ENCODE results near the gene RPS15. TPM values are rescaled to one million over a fixed set of nuclear protein-coding genes. Genes with fewer than 3 reads are reported as not detected.

The RPS15 gene
- total and polyA plus RNA-seq, 2 of the 13 experiments (the other 11 are each of a cell fraction or from before 2014, with no cell fraction given) = 695 to 1,411 TPM

DNA sequence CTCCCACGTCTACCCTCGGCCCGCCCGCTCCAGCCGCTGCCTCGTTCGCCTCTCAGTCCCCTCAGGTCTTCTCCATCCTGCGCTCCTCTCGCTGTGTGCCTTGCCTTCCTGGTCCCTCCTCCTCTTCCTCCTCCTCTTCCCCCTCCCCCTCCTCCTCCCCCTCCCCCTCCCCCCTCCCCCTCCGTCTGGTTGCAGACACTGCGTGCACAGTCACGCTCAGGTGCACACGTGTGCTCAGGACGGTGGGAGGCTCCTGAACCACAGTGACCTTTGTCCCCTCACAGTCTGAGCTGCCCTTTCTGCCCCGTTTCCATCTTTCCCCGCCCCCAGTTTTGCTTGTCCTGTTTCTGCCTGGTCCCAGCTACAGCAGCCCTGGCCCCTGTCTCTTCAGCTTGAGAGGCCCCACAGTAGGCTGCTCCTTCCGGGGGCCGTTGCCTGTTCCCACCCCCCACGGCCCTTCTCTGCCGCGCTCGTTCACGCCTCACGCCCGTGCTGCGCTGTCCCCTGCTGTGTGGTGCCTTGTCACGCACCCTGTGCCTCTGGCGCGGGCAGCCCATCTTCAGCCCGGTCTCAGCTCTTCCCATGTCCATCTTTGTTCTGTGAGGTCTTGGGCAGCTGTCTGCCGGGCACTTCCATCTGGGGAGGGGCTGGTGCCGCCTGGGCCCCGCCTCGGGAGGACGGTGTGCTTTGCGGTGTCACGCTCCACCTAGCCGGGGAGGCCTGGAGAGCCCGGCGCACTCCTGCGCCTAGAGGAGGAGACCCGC lies 13.8 kb upstream of the RPS15 start (continued):
- TF ChIP-seq, protein P1, sequence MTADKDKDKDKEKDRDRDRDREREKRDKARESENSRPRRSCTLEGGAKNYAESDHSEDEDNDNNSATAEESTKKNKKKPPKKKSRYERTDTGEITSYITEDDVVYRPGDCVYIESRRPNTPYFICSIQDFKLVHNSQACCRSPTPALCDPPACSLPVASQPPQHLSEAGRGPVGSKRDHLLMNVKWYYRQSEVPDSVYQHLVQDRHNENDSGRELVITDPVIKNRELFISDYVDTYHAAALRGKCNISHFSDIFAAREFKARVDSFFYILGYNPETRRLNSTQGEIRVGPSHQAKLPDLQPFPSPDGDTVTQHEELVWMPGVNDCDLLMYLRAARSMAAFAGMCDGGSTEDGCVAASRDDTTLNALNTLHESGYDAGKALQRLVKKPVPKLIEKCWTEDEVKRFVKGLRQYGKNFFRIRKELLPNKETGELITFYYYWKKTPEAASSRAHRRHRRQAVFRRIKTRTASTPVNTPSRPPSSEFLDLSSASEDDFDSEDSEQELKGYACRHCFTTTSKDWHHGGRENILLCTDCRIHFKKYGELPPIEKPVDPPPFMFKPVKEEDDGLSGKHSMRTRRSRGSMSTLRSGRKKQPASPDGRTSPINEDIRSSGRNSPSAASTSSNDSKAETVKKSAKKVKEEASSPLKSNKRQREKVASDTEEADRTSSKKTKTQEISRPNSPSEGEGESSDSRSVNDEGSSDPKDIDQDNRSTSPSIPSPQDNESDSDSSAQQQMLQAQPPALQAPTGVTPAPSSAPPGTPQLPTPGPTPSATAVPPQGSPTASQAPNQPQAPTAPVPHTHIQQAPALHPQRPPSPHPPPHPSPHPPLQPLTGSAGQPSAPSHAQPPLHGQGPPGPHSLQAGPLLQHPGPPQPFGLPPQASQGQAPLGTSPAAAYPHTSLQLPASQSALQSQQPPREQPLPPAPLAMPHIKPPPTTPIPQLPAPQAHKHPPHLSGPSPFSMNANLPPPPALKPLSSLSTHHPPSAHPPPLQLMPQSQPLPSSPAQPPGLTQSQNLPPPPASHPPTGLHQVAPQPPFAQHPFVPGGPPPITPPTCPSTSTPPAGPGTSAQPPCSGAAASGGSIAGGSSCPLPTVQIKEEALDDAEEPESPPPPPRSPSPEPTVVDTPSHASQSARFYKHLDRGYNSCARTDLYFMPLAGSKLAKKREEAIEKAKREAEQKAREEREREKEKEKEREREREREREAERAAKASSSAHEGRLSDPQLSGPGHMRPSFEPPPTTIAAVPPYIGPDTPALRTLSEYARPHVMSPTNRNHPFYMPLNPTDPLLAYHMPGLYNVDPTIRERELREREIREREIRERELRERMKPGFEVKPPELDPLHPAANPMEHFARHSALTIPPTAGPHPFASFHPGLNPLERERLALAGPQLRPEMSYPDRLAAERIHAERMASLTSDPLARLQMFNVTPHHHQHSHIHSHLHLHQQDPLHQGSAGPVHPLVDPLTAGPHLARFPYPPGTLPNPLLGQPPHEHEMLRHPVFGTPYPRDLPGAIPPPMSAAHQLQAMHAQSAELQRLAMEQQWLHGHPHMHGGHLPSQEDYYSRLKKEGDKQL (CRISPR knock-in tag; IDR thresholded peaks at IDR 0.05; ENCODE audit: low read depth) = peak; percentile 14; the same call in 1 of the 2 replicates
- TF ChIP-seq ZFP82 (CRISPR knock-in tag; IDR thresholded peaks at IDR 0.05; ENCODE audit: borderline replicate concordance) (no peak), ZMYM2 (CRISPR knock-in tag; IDR thresholded peaks at IDR 0.05) (no peak), ZNF672 (CRISPR knock-in tag; IDR thresholded peaks at IDR 0.05) (no peak), SNAI1 (CRISPR knock-in tag; IDR thresholded peaks at IDR 0.05; ENCODE audit: borderline replicate concordance) (no peak), TOE1 (CRISPR knock-in tag; IDR thresholded peaks at IDR 0.05) (no peak), ZNF3 (CRISPR knock-in tag; IDR thresholded peaks at IDR 0.05) (no peak), ZNF326 (CRISPR knock-in tag; IDR thresholded peaks at IDR 0.05; ENCODE audit: borderline replicate concordance) (peak; percentile 60; the same call in 1 of the 2 replicates)
- TF ChIP-seq, protein P2, sequence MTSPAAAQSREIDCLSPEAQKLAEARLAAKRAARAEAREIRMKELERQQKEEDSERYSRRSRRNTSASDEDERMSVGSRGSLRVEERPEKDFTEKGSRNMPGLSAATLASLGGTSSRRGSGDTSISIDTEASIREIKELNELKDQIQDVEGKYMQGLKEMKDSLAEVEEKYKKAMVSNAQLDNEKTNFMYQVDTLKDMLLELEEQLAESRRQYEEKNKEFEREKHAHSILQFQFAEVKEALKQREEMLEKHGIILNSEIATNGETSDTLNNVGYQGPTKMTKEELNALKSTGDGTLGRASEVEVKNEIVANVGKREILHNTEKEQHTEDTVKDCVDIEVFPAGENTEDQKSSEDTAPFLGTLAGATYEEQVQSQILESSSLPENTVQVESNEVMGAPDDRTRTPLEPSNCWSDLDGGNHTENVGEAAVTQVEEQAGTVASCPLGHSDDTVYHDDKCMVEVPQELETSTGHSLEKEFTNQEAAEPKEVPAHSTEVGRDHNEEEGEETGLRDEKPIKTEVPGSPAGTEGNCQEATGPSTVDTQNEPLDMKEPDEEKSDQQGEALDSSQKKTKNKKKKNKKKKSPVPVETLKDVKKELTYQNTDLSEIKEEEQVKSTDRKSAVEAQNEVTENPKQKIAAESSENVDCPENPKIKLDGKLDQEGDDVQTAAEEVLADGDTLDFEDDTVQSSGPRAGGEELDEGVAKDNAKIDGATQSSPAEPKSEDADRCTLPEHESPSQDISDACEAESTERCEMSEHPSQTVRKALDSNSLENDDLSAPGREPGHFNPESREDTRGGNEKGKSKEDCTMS (CRISPR knock-in tag; conservative IDR thresholded peaks at IDR 0.05) = no peak
- TF ChIP-seq, protein P3, sequence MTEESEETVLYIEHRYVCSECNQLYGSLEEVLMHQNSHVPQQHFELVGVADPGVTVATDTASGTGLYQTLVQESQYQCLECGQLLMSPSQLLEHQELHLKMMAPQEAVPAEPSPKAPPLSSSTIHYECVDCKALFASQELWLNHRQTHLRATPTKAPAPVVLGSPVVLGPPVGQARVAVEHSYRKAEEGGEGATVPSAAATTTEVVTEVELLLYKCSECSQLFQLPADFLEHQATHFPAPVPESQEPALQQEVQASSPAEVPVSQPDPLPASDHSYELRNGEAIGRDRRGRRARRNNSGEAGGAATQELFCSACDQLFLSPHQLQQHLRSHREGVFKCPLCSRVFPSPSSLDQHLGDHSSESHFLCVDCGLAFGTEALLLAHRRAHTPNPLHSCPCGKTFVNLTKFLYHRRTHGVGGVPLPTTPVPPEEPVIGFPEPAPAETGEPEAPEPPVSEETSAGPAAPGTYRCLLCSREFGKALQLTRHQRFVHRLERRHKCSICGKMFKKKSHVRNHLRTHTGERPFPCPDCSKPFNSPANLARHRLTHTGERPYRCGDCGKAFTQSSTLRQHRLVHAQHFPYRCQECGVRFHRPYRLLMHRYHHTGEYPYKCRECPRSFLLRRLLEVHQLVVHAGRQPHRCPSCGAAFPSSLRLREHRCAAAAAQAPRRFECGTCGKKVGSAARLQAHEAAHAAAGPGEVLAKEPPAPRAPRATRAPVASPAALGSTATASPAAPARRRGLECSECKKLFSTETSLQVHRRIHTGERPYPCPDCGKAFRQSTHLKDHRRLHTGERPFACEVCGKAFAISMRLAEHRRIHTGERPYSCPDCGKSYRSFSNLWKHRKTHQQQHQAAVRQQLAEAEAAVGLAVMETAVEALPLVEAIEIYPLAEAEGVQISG (CRISPR knock-in tag; IDR thresholded peaks at IDR 0.05) = peak; percentile 73
- TF ChIP-seq, protein P4, sequence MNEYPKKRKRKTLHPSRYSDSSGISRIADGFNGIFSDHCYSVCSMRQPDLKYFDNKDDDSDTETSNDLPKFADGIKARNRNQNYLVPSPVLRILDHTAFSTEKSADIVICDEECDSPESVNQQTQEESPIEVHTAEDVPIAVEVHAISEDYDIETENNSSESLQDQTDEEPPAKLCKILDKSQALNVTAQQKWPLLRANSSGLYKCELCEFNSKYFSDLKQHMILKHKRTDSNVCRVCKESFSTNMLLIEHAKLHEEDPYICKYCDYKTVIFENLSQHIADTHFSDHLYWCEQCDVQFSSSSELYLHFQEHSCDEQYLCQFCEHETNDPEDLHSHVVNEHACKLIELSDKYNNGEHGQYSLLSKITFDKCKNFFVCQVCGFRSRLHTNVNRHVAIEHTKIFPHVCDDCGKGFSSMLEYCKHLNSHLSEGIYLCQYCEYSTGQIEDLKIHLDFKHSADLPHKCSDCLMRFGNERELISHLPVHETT (CRISPR knock-in tag; conservative IDR thresholded peaks at IDR 0.05) = peak; percentile 17; the same call in 1 of the 2 replicates
- TF ChIP-seq, protein P5, sequence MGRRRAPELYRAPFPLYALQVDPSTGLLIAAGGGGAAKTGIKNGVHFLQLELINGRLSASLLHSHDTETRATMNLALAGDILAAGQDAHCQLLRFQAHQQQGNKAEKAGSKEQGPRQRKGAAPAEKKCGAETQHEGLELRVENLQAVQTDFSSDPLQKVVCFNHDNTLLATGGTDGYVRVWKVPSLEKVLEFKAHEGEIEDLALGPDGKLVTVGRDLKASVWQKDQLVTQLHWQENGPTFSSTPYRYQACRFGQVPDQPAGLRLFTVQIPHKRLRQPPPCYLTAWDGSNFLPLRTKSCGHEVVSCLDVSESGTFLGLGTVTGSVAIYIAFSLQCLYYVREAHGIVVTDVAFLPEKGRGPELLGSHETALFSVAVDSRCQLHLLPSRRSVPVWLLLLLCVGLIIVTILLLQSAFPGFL (CRISPR knock-in tag; IDR thresholded peaks at IDR 0.05) = no peak
- TF ChIP-seq, protein P6, sequence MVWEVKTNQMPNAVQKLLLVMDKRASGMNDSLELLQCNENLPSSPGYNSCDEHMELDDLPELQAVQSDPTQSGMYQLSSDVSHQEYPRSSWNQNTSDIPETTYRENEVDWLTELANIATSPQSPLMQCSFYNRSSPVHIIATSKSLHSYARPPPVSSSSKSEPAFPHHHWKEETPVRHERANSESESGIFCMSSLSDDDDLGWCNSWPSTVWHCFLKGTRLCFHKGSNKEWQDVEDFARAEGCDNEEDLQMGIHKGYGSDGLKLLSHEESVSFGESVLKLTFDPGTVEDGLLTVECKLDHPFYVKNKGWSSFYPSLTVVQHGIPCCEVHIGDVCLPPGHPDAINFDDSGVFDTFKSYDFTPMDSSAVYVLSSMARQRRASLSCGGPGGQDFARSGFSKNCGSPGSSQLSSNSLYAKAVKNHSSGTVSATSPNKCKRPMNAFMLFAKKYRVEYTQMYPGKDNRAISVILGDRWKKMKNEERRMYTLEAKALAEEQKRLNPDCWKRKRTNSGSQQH (CRISPR knock-in tag; IDR thresholded peaks at IDR 0.05; ENCODE audit: low read depth) = peak; percentile 45; the same call in 1 of the 2 replicates
